Hepatocyte (in vitro differentiated cells): ENCODE data around the gene DZIP3. TPM values are rescaled to one million over a fixed set of nuclear protein-coding genes. Genes with fewer than 3 reads are reported as not detected.

ENCODE experiments used
- DNase-seq: peaks from one replicate; pipeline ENCODE4 v3.0.0-alpha.2; 2016; ENCODE audit warnings: low spot score
- H2AFZ ChIP-seq: fragments of 200-600 bp; sonication (generic); 2 replicates; pipeline ENCODE4 v1.6.0; 2016; ENCODE audit warnings: antibody characterized with exemption, mild to moderate bottlenecking
- H3K27ac ChIP-seq: fragments of 200-600 bp; sonication (generic); 2 replicates; pipeline ENCODE4 v1.5.1; 2016; ENCODE audit warnings: mild to moderate bottlenecking
- H3K27me3 ChIP-seq: fragments of 200-600 bp; sonication (generic); 2 replicates; pipeline ENCODE4 v1.6.1; 2016
- H3K36me3 ChIP-seq: fragments of 200-600 bp; sonication (generic); replicated peaks from 2 replicates; pipeline ENCODE4 v1.5.1; 2016; ENCODE audit warnings: low read depth; ENCODE audit not compliant: insufficient read depth
- H3K4me1 ChIP-seq: fragments of 200-600 bp; sonication (generic); 2 replicates; pipeline ENCODE4 v1.5.1; 2016; ENCODE audit warnings: mild to moderate bottlenecking, moderate library complexity; ENCODE audit not compliant: insufficient read depth
- H3K4me2 ChIP-seq: fragments of 200-600 bp; sonication (generic); 2 replicates; pipeline ENCODE4 v1.6.0; 2016
- H3K4me3 ChIP-seq: fragments of 200-600 bp; sonication (generic); 2 replicates; pipeline ENCODE4 v1.5.1; 2016; ENCODE audit warnings: mild to moderate bottlenecking
- H3K79me2 ChIP-seq: fragments of 200-600 bp; sonication (generic); 2 replicates; pipeline ENCODE4 v1.6.0; 2017; ENCODE audit warnings: mild to moderate bottlenecking
- H3K9me2 ChIP-seq: fragments of 200-600 bp; sonication (generic); replicated peaks from 2 replicates; pipeline ENCODE4 v1.6.0; 2017; ENCODE audit warnings: mild to moderate bottlenecking; ENCODE audit not compliant: insufficient read depth
- H3K9me3 ChIP-seq: fragments of 200-600 bp; sonication (generic); 2 replicates; pipeline ENCODE4 v1.5.1; 2016; ENCODE audit warnings: low read depth, mild to moderate bottlenecking
- H4K20me1 ChIP-seq: fragments of 200-600 bp; sonication (generic); 2 replicates; pipeline ENCODE4 v1.6.0; 2016; ENCODE audit warnings: mild to moderate bottlenecking; ENCODE audit not compliant: insufficient read depth, poor library complexity, severe bottlenecking
- CTCF ChIP-seq: fragments of 200-600 bp; sonication (generic); IDR thresholded peaks from 2 replicates; pipeline ENCODE4 v1.5.1; 2016; ENCODE audit warnings: antibody characterized with exemption, mild to moderate bottlenecking; ENCODE audit not compliant: poor library complexity
- EZH2 ChIP-seq: fragments of 200-600 bp; sonication (generic); IDR thresholded peaks from 2 replicates; pipeline ENCODE4 v1.6.1; 2016; ENCODE audit warnings: antibody characterized with exemption, mild to moderate bottlenecking, borderline replicate concordance
- EZH2phosphoT487 ChIP-seq: fragments of 200-600 bp; sonication (generic); IDR thresholded peaks from one replicate; pipeline ENCODE4 v1.6.1; 2018; ENCODE audit warnings: antibody characterized with exemption, mild to moderate bottlenecking, low read depth, moderate library complexity; ENCODE audit not compliant: unreplicated experiment, severe bottlenecking
- WGBS: methylation state at CpG from one replicate; pipeline ENCODE4 v1.1.6; 2016; ENCODE audit warnings: low lambda C conversion rate; ENCODE audit errors: missing lambda C conversion rate; 5-methylcytosine and 5-hydroxymethylcytosine counted together
- polyA plus RNA-seq: library from polyadenylated mRNA; unstranded; fragments of >200 nt; fragmentation: Nextera tagmentation; extraction: Ambion mirVana; gene quantifications from 2 replicates; pipeline ENCODE4 v1.2.1, GENCODE V29; 2016
- total RNA-seq: library from RNA; depleted of rRNA; stranded (reverse); fragments of >200 nt; gene quantifications from 2 replicates; pipeline ENCODE4 v1.2.3, GENCODE V29; 2014

The DZIP3 gene
- total and polyA plus RNA-seq, 2 experiments from 2014 or later = 10.8 to 18.5 TPM

- no peak overlapping the region for H3K4me2 ChIP-seq
- no peaks in the 10 kb centered on the region for H4K20me1 ChIP-seq
- no peak overlapping the region for H3K4me3 ChIP-seq
- H3K27me3 ChIP-seq = no peaks in the 10 kb centered on the region
- TF ChIP-seq EZH2phosphoT487 = no peak
- TF ChIP-seq EZH2 = no peak
- no peak for TF ChIP-seq CTCF
- H3K9me3 ChIP-seq = peaks cover 4% of the 10 kb centered on the region
- no peaks in the 10 kb centered on the region for H3K36me3 ChIP-seq
- no peak for DNase-seq
- no peak overlapping the region for H2AFZ ChIP-seq
- H3K27ac ChIP-seq = no peak overlapping the region
- no peaks in the 10 kb centered on the region for H3K4me1 ChIP-seq
- WGBS = 96% methylated on average over 2 of the region's 2 CpGs
- H3K9me2 ChIP-seq = no peaks in the 10 kb centered on the region
- H3K79me2 ChIP-seq = no peaks in the 10 kb centered on the region
Measured at GRCh38 chr3:108578064-108578463, 11.5 kb upstream of the DZIP3 start.

- H3K79me2 ChIP-seq = peaks cover 43% of the 10 kb centered on the region
- H2AFZ ChIP-seq = peak overlapping the region; percentile 83
- WGBS = 1% methylated on average over 8 of the region's 8 CpGs
- no peaks in the 10 kb centered on the region for H4K20me1 ChIP-seq
- peak overlapping the region; percentile 68 for H3K4me3 ChIP-seq
- peak overlapping the region; percentile 77 for H3K4me2 ChIP-seq
- DNase-seq = no peak
- H3K27ac ChIP-seq = peak overlapping the region; percentile 95
- no peaks in the 10 kb centered on the region for H3K27me3 ChIP-seq
- TF ChIP-seq EZH2phosphoT487 (no peak), EZH2 (no peak), CTCF (no peak)
- peaks cover 16% of the 10 kb centered on the region for H3K4me1 ChIP-seq
- H3K9me2 ChIP-seq = no peaks in the 10 kb centered on the region
- no peaks in the 10 kb centered on the region for H3K36me3 ChIP-seq
- H3K9me3 ChIP-seq = no peaks in the 10 kb centered on the region
Measured at GRCh38 chr3:108588601-108589000, 921 bp upstream of the DZIP3 start.

GRCh38 chr3:108589998-108590323, 439 bp downstream of the DZIP3 start:
- H3K9me3 ChIP-seq = no peaks in the 10 kb centered on the region
- peaks cover 16% of the 10 kb centered on the region for H3K4me1 ChIP-seq
- TF ChIP-seq EZH2 = no peak
- TF ChIP-seq EZH2phosphoT487 = no peak
- no peak for TF ChIP-seq CTCF
- H3K79me2 ChIP-seq = peaks cover 47% of the 10 kb centered on the region
- H3K36me3 ChIP-seq = no peaks in the 10 kb centered on the region
- H3K4me2 ChIP-seq = peak overlapping the region; percentile 76
- DNase-seq = no peak
- no peaks in the 10 kb centered on the region for H3K9me2 ChIP-seq
- no peaks in the 10 kb centered on the region for H4K20me1 ChIP-seq
- H2AFZ ChIP-seq = peak overlapping the region; percentile 83
- H3K27ac ChIP-seq = peak overlapping the region; percentile 95
- H3K4me3 ChIP-seq = peak overlapping the region; percentile 68
- 1% methylated on average over 11 of the region's 11 CpGs for WGBS
- H3K27me3 ChIP-seq = no peaks in the 10 kb centered on the region

GRCh38 chr3:108590460-108590859, 938 bp downstream of the DZIP3 start:
- WGBS = 38% methylated on average over 4 of the region's 4 CpGs
- peaks cover 45% of the 10 kb centered on the region for H3K79me2 ChIP-seq
- peak; percentile 10 for DNase-seq

More at GRCh38 chr3:108590460-108590859, 938 bp downstream of the DZIP3 start:
- H3K27me3 ChIP-seq = no peaks in the 10 kb centered on the region
- peak overlapping the region; percentile 83 for H2AFZ ChIP-seq
- TF ChIP-seq EZH2 (no peak), EZH2phosphoT487 (no peak), CTCF (no peak)
- peak overlapping the region; percentile 76 for H3K4me2 ChIP-seq
- H3K27ac ChIP-seq = no peak overlapping the region
- peak overlapping the region; percentile 68 for H3K4me3 ChIP-seq
- peaks cover 16% of the 10 kb centered on the region for H3K4me1 ChIP-seq
- H4K20me1 ChIP-seq = no peaks in the 10 kb centered on the region
- no peaks in the 10 kb centered on the region for H3K9me2 ChIP-seq
- H3K36me3 ChIP-seq = no peaks in the 10 kb centered on the region
- H3K9me3 ChIP-seq = no peaks in the 10 kb centered on the region
